Kidney capillary endothelial cell (primary cell): ENCODE results near the gene CLDN14.

Experiments used
- DNase-seq: peaks from one replicate; pipeline ENCODE4 v3.0.0-alpha.2; 2018; ENCODE audit warnings: low spot score

The CLDN14 gene

DNA sequence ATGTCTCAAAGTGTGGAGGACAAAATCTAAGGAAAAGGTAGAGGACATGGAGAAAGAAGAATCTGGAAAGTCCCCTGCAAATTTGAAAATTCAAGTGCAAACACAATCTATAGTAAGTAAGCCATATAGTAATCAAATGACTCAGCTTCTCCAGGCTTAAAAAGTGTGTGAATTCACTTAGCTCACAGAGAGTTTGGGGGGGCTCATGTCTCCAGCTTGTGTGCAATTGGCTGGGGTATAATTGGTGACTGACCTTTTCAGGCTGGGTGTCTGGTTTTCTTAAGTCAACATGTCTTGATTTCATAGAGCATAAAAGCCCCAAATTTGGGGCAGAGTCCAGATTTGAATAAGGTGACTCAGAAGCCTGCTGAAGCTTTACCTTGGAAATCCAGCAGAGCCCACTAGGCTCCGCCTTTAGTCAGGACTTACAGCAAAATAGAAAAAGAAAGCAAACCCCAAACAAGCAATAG is 8.6 kb downstream of the CLDN14 start:
- no peak for DNase-seq

DNA sequence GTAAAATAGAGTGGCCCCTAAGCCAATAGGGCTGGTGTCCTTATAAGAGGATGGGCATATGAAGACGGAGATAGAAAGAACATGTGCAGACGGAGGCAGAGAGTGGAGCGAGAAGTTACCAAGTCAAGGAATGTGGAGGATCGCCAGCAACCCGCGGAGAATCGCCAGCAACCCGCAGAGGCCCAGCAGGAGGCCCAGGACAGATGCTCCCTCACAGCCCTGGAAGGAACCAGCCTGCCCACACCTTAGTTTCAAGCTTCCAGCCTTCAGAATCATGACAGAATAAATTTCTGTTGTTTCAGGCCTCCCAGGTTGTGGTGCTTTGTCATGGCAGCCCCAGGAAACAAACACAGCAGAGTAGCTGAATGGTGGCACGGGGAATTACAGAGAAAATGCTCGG is 9.6 kb downstream of the CLDN14 start:
- DNase-seq: no peak

DNA sequence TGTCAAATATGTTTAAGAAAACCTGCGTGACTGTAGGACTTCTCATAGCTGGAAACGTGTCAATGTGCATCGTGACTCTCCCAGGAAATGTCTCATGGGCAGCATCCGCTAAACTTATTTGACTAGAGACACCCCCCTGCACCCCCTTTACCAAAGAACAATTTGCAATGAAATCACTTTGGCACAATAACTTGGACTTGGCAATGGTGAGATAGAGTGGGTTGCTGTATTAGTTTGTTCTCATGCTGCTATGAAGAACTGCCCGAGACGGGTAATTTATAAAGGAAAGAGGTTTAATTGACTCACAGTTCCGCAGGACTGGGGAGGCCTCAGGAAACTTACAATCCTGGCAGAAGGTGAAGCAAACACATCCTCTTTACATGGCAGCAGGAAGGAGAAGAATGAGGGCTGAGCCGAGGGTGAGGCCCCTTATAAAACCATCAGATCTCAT is 13.8 kb downstream of the CLDN14 start:
- DNase-seq: no peak

DNA sequence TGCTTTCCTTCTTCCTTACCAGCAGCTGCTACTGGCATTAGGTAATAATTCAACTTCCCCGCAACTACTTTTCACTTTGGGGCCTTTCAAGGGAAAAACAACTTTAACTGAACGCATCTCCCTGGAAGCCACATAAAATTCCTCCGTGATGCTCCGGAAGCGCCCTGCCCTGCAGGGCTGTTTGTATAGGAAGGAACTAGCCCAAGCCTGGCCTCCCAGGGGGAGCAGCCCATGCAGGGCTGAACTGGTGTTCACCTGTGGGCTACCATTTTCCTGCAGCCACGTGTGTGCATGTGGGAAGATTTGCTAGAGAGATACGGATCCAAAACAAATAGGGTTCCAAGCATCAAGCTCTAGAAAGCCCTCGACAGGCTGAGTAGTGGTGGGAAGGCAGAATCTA is 14.4 kb downstream of the CLDN14 start:
- DNase-seq: no peak

DNA sequence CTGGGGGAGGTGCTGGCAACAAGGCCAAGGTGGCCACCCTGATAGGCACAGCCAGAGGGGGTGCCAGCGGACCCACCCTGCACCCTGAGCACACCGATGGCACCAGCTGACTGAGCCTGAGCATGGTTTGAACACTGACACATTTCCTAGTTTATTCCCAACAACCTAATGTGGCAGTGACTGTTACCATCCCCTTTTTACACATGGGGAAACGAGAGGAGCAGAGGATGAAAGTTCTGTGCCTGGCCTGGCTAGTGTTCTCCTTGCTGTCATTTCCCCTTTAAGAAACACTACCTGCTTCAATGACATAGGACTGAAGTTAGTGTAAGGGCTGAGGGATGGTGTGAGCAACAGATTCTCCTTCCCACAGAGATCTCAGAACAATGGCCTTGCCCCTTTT is 15.3 kb downstream of the CLDN14 start:
- DNase-seq: no peak

DNA sequence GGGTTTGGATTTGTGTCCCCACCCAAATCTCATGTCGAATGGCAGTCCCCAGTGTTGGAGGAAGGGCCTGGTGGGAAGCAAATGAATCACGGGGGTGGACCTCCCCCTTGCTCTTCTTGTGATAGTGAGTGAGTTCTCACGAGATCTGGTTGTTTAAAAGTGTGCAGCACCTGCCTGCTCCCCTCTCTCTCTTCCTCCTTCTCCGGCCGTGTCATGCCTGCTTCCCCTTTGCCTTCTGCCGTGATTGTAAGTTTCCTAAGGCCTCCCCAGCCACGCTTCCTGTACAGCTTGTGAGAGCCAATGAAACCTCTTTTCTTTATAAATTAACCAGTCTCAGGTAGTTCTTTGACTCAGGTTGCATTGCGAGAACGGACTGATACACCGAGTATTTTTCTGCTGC is 15.9 kb downstream of the CLDN14 start:
- DNase-seq: no peak

DNA sequence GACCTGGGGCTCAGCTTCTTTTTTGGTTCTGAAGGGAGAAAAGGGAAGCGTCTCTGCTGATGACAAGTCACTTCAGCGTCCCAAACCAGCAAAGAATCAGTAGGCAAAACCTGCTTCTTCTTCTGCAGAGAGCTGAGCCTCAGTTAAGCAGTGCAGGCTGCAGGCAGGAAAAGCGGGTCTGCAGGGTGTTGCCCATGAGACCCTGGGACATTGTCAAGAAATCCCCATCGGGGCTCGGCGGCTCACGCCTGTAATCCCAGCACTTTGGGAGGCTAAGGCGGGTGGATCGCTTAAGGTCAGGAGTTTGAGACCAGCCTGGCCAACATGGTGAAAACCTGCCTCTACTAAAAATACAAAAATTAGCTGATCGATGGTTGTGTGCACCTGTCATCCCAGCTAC is 16.7 kb downstream of the CLDN14 start:
- DNase-seq: no peak

DNA sequence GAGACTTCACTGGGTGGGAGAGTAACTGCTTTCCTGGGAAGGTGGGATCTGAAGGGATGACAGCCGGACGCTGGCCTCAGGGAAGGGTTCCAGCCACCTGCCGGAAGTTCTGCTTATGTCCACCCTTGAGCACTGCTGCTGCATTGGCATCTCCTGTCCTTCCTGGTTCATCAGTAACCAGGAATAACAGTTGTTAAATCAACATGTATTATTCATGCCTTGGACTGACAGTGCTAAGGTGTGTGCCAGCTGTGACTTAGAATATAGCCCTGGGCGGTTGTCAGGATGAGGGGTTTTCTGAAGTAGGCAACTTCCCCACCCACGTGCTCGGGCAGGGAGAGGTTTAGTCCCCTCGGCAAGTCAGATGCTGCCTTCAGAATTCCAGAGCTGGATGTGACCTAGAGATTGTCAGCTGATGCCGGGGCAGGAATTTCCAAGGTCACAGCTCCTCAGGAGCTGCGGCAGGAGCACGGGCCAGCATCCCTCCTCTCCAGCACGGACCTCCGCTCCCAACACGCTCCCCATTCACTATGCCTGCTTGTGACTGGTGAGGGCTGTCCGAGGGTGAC is 17.9 kb downstream of the CLDN14 start:
- no peak for DNase-seq

DNA sequence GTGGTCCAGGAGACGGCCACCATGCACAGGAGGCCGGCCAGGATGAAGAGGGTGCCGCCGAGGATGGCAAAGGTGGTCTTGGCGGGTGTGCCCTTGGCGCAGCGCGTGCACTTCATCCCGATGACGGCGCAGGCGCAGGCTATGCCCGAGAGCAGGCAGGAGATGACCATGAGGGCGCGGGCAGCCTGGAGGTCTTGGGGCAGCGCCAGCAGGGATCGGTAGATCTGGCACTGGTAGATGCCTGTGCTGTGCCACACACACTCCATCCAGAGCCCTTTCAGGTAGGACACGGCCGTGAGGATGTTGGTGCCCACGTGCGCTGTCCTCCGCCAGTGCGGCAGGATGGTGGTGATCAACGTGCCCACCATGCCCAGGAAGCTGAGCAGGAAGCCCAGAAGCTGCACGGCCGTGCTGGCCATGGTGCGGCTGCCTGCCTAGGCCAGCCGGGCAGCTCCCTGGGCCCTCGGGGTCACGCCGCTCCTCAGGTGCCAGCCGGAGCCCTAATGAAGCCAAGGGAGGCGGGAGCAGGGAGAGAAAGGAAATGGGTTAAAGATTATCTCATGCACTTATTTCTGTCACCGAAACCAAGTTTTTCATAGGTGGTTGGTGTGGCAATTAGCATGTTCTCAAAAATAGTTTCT is 18.5 kb downstream of the CLDN14 start:
- DNase-seq: no peak

DNA sequence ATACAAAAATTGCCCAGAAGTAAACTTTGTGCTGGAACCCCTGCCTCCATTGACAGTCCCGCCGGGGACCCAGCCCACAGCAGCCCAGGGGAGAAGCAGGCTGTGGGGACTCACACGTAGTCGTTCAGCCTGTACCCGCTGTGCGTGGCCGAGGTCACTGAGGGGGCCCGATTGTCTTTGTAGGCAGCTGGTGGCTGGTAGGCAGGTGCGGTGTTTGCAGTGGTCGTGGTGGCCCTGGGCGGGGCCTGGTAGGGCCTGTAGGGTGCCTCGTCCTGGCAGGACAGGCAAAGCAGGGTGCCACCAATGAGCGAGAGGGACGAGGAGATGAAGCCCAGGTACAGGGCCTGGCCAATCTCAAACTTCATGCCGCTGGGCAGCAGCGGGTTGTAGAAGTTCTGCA is 19.1 kb downstream of the CLDN14 start:
- DNase-seq: no peak

DNA sequence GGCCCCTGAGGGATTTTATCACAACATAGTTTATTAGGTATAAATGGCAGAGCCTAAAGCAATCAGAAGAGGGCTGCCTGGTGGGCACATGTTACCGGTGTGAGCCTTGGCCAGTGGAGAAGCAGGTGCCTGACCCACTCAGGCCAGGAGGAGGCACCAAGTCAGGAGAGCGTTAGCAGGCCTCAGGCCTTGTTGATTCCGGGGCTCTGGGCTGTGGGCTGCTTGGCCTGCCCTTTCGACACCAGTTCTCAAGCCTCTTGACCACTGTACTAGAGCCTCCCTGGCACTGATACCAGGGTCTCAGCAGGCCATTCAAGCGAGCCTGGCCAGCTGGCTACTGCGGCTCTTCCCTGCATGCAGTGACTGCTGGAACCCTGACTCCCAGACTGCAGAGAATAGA is 20.8 kb downstream of the CLDN14 start:
- DNase-seq: no peak

DNA sequence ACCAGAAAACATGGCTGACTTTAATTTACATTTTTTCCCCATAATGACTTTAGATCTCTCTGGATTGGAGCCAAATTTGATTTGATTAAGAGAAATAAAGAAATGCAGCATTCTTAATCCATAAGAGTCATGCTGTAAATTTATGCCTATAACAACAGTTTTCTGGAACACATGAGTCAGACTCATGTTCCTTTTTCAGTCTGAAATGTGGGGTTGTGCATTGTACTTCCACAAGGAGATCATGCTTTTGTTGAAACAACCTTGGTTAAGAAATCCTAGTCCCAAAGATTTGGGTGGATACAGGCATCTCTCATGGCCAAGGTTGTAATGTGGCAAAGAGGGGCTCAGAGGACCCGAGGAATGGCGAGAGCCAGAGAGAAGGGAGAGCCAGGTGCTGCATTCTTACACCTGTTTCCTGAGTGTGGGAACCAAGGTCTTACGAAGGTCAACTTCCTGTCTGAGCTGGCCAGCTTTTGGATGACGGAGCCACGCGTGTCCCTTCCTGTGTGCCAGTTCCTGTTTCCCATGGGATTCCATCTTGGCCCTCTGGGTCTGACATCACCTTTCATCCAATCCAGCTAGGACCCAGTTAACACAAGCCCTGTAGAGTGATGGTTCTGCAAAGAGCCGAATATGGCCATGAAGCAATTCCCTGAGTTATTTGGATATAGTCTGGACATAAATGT is 23.1 kb downstream of the CLDN14 start:
- DNase-seq: peak; percentile 91

DNA sequence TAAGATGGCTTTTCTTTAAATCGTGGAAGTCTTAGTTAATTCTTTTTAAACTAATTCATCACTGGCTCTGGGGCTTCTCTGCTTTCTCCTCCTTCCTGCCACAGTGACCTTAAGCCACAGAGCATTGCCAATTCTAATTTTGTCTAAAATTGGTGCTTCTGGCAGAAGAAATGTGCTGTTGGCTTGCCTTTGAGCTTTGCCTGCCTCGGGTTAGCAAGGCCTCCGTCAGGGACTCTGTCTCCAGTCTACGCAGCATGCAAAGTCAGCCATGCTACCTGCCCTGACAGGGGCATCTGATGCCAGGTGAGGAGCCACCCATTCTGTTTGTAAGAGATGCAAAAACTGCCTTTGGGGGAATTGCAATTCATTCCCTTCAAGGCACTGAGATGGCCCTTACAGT is 25.2 kb downstream of the CLDN14 start:
- no peak for DNase-seq

DNA sequence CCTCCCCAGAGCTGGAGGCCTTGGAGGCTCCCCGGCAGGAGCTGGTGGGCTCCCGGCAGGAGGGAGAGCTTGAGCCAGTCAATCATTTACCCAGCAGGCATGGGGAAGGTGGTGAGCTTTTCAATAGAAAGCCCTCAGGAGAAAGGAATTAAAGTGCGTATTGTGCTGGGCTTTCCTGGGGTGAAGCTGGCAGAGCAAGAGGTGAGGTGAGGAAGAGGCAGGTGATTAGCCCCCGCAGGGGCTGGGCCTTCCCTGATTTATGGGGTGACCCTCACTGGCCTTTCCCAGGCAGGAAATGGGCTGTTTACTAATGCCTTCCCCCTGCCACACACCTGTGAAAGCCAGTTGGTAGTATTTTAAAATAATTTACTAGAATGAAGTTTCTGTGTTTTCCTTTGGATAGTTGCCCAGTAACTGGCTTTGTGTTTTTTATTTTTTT is 25.8 kb downstream of the CLDN14 start:
- DNase-seq: no peak

DNA sequence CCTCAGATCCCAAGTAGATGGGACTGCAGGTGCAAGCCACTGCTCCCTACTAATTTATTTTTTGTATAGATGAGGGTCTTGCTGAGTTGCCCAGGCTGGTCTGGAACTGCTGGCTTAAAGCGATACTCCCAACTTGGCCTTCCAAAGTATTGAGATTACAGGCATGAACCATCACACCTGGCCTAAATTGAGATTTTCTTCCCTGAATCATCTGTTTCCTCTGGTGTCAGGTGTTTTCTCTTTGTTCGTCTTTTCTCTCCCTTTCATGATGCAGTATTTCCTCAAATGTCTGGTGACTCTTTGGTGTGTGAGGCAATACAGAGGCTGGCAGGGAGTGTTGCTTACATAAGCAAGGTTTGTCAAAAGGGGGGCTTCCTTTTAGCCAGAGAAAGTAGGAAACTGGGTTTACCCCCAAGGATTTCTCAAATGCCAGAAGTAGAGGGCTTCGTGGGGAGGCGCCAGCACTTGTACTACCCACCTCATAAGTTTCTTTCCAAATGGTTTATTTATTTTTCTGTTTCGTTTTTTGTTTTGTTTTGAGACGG is 27.6 kb downstream of the CLDN14 start:
- DNase-seq: no peak

DNA sequence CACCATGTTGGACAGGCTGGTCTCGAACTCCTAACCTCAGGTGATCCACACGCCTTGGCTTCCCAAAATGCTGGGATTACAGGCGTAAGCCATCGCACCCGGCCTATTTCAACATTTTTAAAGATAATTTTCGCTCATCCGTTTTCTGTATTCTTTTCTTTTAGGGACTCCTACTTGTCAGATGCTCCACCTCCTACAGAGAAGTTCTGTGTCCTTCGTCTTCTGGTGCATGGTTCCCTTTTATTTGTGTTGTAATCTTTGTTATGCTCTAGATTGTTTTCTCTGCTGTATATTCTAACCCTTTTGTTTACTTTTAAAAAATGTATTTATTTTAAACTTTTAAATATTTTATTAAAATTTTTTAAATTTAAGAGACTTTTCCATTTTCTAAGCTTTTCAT is 28.4 kb downstream of the CLDN14 start:
- DNase-seq: no peak

DNA sequence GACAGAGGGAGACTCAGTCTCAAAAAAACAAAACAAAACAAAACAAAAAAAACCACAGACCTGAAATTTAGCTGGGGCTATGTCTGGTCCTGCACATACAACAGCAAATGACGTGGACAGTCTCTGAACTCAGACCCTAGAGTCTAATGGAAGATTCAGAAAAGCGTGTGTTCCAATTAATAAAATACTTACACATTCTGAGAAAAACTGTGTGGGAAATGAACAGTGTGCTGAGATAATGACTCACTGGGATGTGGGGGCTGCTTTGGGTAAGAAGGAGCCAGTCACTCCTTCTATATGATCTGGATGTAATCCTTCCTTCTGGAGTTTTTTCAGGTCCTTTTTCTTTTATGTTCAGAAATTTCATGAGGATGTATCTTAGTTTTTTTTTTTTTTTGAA is 29.4 kb downstream of the CLDN14 start:
- peak; percentile 18 for DNase-seq

DNA sequence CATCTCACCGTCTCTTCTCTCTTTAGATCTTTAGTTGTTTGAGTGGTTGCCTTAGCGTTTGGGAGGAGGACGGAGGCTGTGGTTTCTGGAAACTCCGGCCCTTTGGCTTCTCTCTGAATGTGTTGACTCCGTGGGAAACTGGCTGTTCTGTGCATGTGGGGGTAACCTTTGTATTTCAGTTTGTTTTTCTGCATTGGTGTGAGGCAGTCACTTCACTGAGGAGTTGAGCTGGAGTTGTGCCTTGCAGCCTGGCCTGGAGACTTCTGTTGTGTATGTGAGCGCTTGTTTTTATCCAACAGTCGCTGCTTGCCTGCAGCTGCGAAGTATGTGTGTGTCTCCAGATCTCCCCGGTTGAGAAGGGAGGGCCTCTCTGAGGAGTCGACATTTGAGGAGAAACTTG is 33.6 kb downstream of the CLDN14 start:
- DNase-seq: no peak

DNA sequence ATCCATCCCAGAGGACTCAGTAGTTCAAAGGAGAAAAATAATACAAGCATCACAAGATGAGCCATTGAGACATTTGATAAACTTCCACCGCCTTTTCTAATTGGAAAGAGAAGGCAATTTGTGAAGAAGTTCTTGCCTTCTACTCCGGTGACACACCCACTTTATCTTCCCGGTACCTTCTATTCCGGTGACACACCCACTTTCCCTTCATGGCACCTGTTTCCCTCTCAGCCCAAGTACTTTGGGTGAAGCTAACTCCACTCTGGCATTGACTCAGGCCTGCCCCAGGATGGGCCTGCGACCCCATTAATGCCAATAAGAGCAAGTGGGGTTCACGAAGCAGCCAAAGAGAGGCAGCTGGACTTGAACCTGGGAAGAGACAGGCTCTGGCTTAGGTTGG is 38.2 kb downstream of the CLDN14 start:
- no peak for DNase-seq

DNA sequence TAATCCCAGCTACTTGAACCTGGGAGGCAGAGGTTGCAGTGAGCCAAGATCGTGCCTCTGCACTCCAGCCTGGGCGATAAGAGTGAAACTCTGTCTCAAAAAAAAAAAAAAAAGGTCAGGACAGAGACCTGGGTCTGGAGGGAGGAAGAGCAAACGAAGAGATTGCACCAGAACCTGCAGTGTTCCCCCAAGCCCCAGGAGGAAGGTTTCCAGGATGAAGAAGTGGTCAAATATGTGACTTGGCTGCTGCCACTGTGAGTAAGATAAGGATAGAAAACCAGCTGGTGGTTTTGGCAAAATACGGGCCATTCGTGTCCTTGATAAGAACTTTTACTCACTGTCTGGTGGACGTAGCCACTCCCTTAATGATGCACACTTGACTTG is 42.2 kb downstream of the CLDN14 start:
- no peak for DNase-seq

DNA sequence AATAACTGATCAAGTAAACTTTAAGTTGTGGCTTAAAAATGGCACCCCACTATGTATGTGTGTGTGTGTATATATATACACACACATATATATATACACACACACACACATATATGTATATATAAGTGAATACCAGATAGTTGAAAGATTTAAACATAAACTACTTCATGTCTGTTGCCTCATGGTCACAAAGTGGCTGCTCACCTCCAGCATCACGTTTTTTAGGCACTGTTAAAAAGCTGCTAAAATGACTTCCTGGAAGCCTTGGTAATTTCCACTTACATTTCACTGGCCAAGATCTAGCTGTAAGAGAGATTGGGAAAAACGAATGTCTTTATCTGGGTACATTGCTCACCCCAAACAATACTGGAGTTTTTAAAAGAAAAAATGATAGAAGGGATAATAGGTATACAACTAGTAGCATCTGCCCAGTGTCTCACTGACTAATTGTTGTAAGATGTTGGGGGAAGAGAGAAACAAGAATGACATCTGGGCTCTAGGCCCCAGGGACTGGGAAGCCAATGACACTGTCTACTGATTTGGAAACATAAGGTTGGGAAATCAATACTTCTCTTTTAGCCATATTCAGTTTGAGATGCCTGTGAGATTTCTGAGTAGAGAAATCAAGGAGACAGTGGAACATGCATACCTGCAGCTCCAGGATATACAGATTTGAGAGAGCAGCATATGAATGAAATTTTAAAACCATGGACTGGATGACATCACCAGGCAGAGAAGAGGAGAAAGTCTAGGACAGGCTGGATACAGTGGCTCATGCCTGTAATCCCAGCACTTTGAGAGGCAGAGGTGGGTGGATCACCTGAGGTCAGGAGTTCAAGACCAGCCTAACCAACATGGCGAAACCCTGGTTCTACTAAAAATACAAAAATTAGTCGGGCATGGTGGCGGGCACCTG is 42.8 kb downstream of the CLDN14 start:
- no peak for DNase-seq

DNA sequence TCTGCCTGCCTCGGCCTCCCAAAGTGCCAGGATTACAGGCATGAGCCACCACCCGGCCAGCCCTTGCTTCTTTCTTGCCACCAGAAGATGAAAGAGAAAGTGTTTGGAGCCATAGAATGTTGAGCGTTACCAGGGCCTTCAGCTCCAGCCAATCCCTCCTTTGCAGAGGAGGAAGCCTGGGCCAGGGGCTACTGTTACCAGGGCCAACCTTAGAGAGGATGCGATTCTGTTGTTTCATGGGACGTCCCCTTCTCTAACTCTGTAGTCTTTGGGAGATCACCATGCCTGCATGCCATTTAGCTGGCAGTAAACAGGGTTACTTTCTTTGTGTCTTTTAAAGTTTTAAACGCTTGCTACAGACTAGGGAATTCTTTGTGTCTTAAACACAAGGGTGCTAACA is 45.8 kb downstream of the CLDN14 start:
- DNase-seq: no peak
